RKO (cell line): ENCODE results near the gene SH3RF3.

Experiments used
- DNase-seq: peaks from one replicate; pipeline ENCODE4 v3.0.0-alpha.2; 2016; ENCODE audit warnings: low spot score

SH3RF3 gene

GRCh38 chr2:109288544-109289368 lies 159.8 kb downstream of the SH3RF3 start:
- no peak for DNase-seq

DNA sequence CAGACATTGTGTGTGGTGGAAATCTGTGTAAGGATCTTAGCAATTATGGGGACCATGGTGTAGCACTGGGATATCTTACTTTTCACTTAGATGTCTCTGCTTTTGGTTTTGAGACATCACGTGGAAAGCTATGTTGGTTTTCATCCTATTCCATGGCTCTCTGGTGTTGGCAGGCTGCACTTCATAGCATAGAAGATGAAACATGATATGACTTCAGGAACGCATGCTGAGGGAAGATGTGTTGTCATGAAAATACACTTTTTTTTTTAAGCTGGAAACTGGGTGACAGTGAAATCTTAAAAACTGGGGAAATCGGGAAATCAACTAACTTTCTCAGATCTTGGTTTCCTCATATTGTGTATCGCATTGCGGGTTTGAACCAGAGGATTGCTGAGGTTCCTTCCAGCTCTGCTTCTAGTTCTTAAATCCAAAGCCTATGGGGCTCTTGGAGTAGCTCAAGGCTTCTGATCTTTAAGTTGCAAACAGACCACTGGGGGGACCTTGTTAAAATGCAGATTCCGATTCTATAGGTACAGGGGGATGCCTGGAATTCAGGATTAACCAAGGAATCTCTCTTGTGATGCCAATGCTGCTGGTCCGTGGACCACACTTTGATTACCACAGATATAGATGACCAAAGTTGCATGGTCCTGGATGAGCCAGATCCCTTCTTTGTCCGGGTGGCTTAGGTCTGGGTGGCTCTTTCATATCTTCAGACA lies 160.7 kb downstream of the SH3RF3 start:
- DNase-seq = no peak

GRCh38 chr2:109290887-109291643 lies 162.1 kb downstream of the SH3RF3 start:
- no peak for DNase-seq

DNA sequence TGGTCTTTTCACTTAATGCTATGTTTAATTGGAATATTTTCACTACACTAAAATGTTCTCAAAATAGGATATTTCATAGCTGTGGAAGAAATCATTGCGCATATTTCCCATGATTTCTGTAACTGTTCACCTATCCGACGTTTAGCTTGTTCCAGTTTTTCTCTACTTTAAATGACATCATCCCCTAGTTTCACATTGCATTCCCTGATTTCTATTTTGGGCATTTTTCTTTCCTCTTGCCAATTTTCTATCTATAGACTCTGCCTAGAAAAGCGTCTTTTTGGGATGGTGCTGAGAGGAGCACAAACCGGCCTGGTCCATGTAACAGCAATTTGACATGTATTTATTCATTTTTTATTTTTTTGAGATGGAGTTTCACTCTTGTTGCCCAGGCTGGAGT lies 163.4 kb downstream of the SH3RF3 start:
- no peak for DNase-seq

- DNase-seq = no peak
Measured at GRCh38 chr2:109293663-109294062, 164.7 kb downstream of the SH3RF3 start.

DNA sequence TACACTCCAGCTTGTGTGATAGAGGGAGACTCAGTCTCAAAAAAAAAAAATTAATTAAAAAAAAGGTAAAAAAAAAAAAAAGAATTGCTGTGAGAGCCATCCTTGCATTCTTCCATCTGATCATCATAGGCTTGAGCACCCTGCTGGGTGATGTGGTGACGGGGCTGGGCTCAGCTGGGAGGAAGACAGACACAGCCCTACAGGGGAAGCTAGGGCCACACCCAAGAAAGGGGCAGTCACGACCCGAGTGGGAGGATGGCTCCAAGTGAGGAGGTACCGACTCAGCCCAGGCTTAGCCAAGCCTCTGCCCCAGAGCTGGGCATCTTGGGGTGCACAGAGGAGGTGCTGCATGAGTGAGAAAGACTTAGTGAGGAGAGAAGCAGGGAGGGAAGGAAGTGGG lies 165.5 kb downstream of the SH3RF3 start:
- DNase-seq = no peak

GRCh38 chr2:109295070-109295780 lies 166.2 kb downstream of the SH3RF3 start:
- DNase-seq = no peak

- DNase-seq = no peak
Measured at GRCh38 chr2:109295781-109296117, 166.7 kb downstream of the SH3RF3 start.

DNA sequence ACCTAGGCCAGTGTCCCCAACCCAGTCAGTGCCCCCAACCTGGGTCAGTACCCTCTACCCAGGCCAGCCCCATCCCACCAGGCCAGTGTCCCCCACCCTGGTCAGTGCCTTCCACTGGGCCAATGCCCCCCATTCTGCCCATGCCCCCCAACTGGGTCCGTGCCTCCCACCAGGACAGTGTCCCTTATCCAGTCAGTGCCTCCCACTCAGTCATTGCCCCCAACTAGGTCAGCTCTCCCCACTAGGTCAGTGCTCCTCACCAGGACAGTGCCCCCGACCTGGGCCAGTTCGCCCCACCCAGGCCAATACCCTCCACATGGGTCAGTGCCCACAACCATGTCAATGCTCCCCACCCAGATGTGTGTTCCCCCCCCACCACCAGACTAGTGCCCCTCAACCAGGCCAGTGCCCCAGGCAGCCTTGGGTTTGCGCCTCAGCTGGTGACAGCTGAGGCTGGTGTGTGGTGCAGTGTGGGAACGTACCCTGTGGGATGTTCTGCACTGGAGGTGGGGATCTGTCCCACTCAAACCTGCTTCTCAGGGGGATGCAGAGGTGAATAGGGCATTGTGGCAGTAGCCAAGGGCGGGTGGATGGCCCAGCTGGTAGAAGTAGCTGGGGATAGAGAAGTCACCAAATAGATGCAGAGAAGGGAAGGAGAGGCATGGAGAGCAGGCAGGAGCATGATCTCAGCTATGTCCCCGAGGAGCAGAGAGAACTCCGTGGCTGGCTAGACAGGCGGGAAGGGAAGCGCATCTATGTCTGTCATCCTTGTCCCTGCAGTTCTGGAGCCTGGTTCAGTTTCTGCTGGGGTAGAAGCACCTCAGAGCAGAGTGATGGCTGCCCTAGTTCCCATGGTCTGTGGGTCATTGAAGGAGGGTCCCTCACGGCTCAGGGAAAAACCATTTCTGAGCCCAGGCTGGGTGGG lies 168.8 kb downstream of the SH3RF3 start:
- no peak for DNase-seq

DNA sequence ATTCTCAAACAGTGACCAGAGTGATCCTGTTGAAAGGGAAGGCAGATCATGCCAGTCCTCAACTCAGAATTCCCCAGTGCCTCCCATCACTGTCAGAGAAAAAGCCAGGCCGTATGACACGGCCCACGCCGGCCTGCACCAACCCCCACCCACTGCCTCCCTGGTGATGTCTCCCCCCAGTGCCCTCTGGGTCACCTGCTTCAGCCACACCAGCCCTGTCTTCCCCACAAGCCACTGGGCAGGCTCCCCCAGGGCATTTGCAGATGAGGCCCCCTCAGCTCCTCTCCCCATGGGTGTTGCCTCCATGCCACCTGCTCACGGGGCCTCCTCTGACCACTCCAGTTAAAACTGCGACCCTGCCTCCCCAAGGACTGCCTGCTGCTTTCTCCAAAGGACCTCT lies 169.8 kb downstream of the SH3RF3 start:
- DNase-seq = no peak

DNA sequence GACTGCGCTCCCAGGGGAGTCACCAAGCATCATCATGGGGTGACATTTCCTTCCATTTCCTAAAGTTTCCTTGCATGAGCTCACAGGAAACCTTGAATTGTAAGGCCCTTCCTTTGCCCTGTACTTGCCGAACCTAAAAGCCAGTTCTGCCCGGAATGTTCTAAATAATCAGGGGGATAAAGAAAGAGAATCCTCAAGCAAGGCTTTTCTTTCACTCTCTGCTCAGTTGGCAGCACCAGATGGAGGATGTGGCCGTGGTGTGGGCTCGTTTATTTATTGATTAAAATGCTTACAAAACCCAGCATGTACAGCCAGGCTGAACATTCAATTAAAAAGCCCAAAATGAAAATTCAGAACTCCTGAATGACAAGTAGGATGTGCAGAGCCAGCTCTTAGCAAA lies 170.5 kb downstream of the SH3RF3 start:
- DNase-seq = no peak

GRCh38 chr2:109300582-109300981 lies 171.6 kb downstream of the SH3RF3 start:
- DNase-seq = no peak

GRCh38 chr2:109301746-109302145 lies 172.7 kb downstream of the SH3RF3 start:
- no peak for DNase-seq

DNA sequence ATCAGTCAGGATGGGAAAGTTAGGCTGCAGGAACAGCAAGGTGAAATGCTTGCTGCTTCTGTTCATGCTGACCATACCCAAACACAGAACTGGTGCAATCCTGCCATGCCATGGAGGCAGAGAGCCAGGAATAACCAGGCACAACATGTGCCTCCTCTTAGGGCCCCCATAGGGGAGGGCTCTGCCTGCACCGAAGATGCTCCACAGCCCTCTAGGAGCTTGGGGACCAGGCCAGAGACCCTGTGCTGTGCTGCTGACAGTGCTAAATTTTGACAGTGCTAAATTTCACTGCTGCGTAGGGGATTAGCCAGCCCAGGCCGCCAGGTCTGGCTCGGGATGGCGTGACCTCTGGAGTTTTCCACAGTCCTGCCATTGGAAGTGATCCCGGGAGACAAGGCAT lies 173.3 kb downstream of the SH3RF3 start:
- DNase-seq = no peak

GRCh38 chr2:109304242-109304641 lies 175.2 kb downstream of the SH3RF3 start:
- DNase-seq = no peak

DNA sequence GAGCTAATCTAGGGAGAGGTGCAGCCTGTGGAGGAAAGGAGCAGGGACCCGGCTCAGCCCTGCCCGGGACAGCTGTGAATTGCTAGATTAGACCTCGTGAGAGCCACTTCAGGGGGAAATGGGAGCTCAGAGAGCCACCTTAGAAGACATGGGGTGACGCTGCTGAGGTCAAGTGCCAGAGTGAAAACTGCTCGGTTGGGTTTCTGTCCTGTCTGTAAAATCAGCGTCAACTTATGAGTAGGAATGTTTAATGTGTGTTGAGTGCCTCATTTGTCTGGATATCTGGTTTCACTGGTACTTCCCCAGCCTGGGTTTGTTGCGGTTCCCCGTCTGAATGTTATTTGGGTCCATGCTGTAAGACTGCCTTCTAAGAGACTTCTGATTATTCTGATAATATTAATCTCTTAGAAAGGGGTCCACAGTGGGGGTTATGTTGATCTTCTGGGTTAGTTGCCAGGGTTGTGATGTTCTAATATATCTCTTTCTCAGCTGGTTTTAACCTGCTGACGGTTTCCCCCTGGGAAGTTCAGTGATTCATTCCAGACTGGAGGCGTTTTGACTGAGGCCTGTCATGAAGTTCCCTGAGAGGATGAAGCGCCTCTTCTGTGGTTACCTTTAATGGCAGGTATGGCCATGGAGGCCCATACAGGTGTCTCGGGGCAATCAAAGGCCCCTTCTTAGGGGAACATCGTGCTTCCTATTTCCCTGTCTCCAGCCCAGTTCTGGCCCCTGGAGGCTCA lies 175.9 kb downstream of the SH3RF3 start:
- no peak for DNase-seq

DNA sequence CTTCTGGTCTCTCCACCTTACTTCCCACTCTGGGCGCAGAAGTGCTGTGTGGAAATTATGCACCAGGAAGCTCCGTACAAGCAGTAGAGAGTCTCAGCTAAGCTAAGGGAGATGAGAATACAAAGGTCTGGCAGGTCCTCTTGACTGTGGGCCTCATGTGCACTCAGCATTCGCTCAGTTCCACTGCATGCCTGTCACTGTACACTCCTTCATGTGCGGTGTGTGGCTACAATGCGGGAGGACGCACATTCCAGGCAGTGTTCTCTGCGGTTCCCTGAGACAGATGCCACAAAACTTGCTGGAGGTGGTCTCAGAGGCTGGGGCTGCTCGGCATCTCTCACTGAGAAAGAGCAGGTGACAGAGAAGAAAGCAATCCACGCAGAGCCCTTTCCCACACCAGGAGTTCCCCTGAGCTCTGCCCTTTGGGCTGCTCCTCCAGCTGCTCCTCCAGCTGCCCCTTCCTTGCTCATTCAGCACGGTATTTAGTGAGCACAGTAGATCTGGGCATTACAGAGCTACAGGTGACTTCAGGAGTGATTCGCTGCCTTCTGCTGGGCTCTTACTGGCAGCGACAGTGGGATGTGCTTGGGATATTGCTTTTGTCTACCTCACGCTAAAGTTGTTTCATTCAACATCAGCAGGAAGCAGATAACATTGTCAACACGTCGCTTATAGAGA lies 176.6 kb downstream of the SH3RF3 start:
- DNase-seq = no peak

DNA sequence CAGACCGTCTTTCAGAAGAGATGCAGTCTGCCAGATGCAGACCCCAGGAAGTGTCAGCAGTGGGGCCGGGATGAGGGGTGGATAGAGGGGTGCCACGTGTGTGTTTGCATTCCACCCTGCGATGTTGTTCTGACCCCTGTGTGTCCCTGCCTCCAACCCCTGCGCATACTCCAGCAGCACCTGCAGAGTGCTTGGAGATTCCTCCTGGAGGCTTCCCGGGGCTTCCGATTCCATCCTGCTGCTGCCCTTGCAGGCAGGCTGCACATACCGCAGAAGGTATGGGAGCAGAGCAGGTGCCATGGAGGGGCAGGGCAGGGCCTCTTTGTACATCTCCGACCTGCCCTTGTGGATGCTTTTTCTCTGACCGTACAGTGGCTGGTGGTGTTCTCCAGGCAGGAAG lies 177.2 kb downstream of the SH3RF3 start:
- no peak for DNase-seq

GRCh38 chr2:109311771-109312170 lies 182.8 kb downstream of the SH3RF3 start:
- DNase-seq = no peak

DNA sequence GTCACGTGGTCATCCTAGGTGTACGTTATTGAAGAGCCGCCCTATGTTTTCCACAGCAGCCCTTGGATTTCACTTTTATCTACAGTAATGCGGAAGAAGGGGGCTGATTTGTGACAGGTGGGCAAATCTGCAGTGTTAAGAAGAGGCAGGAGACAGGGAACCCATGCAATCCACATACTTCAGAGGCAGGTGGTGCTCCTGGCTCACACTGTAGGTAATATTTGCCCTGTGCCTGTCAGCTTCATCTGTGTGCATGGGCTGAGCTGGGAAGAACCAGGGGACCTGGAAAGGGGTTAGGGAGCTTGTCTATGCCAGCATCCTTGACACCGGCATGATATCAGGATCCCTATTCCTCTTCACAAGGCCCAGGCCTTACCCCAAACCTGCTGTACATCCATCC lies 183.9 kb downstream of the SH3RF3 start:
- no peak for DNase-seq
